ENCODE data around the gene C5orf58.
A peak's percentile ranks its signal among the peaks of the same experiment; 100 is the strongest.

The C5orf58 gene, protein sequence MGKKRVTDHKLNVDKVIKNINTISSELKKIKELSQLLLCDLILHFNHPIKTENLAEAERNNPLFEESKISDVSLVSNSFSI

DNA sequence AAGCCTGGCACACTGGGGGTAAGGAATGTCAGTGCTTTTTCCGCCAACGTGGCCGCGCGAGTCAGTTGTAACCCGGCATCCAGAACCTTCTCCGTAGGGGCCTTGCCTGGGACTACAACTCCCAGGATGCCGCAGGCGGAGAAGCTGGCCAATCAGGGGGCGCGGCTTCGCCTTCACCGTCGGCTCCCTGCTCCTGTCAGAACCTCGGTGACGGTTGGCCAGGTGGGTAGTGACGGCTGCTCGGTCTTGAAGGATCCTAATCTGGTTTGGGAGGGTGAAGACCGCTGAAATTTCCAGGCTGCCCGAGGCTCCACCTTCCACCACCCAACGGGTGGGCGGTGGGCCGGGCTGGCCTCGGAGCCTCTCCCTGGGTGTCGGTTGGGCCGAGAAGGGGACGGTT is at the start of gene C5orf58:
Gene C5orf58 (plus strand): TSS at position 200 of the 400 bp plus-strand sequence. CDS start 1,992 bp downstream, outside the sequence.
- DNase-seq: no peak

DNA sequence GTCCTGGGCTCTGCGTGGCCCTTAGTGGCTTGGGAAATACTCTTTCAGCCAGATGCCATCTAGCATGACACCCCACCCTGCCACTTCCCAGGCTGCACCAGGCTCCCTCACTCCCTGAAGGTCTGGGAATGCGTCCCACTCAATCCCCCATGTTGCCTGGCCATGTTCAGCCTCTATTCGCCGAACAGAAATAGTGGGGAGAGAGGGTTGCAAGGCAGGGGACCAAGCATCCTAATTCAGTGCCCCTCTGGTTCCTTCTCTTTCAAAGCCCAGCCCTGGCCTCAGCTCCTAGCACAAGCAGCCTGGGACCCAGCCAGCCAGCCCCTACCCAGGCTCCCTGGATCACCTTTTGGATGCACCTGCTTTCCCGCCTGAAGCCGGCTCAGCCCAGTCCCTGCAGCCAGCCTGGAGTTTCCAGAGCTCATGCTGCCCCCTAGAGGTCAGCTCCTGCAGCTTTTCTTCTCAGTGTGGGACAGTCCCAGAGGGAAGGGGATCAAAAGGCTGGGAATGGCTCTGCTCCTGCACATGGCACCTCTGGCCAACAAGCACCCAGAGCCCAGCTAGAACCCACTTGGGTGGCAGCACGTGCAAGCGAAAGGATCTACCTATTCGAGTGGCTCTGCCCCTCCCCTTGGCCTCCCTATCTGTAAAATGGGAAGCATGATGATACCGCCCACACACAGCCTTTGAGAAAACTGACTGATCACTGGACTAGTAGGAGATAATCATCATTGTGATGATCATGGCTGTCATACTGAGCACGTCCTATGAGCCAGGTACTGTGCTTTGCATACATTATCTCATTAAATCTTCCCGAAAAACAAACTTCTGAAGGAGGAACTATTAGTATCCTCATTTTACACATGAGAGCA is 48.7 kb upstream of the C5orf58 start:
- peak; percentile 70 for DNase-seq

DNA sequence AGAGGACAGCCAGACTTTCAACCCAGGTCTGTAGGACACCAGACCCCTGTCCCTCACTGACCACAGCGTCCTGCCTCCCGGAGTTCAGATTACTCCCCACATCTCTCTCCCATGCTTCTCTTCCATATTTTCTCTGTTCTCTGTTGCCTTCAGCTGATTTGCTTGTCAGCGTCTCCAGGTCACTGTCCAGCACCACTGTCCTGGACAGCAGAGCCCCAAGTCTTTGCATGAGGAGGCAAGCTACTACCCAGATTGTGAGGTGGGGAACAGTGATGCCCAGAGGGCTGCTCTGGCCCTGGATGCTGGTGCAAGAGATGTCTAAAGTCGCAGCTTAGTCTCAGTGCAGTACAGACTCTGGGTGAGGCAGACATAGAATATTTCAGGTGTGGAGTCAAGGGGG is 48.0 kb upstream of the C5orf58 start:
- DNase-seq: no peak

DNA sequence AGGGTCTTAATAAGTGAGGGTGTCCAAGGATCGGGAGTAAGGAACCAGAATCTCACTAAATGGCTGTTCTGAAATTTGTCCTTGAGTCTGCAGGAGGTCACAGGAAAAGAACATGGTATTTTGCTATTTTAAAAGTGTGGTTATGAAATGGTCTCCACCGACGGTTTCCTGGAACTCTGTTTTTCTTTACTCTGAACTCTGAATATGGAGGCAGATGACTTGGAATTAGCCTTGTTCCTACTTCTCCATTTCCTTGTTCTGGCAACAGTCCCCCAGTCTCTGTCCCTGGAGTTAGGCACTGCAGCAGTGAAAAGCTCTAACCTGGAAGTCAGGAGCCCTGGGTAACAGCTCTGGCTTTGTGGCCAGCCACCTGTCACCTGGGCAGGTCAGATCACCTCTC is 46.6 kb upstream of the C5orf58 start:
- no peak for DNase-seq

DNA sequence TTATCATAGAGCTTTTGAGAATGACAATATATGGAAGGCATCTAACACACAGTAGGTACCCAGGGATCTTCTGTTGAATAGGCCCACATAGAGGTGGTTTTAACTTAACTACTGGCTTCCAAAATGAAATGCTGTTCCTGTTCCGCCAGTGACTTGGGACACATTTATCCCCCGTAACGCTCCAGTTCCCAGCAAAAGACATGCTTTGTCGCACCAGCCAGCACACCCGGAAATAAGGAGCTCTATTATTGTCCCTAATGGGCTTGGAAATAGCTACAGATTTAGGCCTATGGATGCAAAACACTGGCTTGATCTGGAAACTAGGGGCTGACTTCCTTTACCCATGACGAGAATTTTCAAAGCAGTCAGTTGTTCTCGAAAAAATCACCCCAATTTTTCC is 45.9 kb upstream of the C5orf58 start:
- no peak for DNase-seq

DNA sequence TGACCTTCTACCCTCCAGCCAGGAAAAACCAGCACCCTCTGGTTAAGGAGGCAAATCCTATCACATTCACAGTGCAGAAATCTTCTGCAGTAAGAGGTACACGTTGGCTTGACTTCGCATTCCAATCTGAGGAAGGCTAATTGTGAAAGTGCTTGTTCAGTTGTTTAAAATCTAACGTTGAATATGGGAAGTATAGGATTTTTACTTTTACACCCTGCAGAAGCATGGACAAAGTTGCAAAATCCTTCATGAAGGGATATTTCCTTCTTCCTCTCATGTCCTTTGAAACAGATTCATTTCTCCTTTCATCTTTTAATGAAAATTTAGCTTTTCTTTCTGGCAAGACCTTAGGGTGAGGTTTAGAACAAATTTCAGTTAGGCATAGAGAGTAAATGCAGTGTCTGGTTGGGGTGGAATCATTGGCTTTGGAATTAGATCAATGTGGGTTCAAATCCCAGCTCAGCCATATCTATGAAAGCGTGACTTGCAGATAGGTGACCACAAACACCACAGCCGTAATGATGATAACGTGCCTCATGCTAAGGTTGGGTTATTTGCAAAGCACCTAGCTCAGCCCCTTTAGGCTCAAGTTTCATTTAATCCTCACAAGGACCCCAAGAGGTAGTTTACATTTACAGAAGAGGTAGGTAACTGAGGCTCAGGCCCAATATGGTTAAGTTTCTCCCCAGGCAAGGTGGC is 42.2 kb upstream of the C5orf58 start:
- DNase-seq: no peak

DNA sequence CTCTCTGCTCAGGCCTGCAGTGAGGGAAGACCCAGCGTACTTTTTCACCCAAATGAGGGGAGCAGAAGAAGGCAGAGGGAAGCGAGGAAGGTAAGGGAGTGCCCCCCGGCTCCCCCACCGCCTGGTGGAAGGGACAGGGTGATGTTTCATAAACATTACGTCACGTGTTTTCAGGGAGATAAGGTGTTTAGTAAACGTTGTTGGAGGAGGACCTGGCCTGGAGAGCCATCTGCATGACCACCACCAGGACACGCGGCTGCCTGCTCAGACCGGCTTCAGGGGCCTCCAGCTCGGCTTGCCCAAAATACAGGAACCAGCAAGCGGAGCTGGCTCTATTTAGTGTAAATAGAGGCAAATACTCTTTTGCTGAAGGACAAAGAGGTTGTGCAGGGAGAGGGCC is 40.0 kb upstream of the C5orf58 start:
- no peak for DNase-seq

DNA sequence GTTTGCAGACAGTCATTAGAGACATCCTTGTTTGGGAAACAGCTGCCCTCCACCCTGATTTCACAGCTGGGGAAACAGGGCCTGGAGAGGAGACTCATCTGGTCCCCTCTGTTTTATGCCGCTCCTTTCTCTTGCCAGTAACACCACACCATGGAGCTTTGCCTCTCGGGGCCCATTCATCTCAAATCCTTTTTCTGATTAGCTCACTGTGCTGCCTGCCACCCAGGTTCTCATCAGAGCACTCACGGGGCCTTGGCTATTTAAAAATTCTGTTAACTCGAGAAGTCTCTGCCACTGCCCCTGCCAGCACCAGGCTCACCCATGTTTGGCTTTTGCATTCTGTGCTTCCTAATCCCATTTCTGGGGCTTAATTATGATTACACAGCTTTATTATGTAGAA is 36.8 kb upstream of the C5orf58 start:
- DNase-seq: no peak

DNA sequence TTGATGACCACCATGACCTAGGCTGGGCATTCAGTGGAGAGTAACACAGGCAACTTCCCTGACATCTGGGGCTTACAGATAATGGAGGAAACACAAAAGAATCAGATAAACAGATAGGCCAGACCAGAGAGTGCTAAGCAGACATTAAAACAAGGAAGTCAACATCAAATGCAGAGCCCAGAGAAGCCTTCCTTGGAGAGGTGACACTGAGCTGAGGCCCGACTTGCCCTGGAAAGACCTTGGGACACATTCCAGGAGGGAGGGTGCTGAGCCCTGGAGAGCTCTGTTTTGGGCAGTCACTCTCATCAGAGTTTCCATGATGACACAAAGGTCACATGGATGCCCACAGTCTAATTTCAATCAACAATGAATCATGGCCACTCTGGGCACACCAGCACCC is 31.9 kb upstream of the C5orf58 start:
- DNase-seq: no peak

DNA sequence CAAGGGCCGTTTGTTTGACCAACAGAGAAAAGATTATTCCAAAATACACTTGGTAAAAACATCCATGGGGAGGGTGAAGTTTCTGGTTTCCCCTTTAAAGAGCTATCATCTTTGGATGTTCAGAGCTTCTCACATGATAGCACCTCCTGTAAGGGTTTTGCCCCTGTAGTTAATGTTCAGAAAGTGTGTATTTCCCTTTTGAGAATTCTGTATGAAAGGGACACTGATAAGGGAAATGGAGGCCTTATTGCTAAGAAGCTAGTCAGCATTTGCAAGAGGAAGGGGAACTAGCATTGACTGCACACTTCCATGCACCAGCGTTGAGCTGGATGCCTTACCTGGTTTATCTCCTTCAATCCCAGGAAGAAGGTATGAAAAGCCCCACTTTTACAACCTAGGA is 31.5 kb upstream of the C5orf58 start:
- no peak for DNase-seq

DNA sequence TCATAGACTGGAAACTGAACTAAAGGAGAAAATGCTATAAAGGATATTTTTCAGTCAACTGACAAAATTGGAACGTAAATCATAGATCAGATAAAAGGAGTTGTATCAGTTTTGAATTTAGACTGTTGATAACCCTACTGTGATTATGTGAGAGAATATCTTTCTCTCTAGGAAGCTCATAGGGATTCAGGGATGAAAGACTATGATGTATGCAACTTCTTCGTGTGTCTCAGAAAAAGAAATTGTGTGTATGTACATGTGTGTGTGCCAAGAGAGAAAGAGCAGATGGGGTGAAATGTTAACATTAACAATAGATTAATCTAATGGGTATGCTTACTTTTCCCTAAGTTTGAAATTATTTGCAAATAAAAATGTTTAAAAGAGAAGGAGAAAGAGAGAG is 30.7 kb upstream of the C5orf58 start:
- DNase-seq: no peak

DNA sequence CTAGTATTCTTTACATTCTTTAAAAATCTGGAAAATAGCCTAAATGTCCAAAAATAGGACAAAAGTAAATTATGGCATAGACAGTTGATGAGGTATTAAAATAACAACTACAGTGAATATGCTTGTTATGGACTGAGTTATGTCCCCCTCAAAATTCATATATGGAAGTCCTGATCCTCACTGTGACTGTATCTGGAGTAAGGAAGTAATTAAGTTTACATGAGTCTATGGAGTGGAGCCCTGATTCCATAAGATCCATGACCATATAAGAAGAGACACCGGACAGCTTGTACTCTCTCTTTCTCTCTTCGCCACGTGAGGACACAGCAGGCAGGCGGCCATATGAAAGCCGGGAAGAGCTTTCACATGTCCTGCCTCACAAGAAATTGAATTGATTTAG is 28.6 kb upstream of the C5orf58 start:
- no peak for DNase-seq

DNA sequence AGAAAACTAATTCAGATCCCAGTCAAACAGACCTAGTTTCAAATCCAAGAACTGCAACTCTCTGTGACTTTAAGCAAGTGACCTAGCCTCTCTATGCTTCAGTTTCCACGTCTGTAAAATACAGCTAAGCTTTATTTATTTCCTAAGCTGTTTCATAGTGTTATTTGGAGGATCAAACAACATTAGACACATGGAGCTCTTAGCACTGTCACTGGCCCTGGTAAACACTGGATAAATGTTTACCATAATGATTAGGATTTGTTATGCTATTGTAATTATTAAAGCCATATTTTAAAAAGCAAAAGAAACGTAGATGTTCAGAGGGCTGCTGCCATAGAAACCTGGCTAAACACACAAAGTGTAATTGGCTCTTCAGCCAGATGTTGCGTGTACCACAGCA is 26.6 kb upstream of the C5orf58 start:
- no peak for DNase-seq

DNA sequence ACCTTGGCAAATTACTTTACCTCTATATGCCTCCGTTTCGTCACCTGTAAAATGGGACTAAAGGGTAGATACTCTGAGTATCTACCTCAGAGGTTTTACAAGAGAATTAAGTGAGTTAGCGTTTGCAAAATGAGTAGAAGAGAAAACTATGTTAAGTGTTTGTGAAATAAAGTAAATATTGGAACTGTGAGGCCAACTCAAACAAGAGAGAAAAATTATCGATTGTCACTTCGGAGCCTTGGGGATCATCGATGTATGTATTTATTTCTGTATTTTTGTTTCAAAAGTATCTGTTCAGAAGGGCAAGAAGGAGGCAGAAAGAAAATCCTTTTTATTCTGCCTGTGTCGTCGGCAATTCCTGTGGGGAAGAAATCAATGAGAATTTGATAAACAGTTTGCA is 25.8 kb upstream of the C5orf58 start:
- DNase-seq: no peak

DNA sequence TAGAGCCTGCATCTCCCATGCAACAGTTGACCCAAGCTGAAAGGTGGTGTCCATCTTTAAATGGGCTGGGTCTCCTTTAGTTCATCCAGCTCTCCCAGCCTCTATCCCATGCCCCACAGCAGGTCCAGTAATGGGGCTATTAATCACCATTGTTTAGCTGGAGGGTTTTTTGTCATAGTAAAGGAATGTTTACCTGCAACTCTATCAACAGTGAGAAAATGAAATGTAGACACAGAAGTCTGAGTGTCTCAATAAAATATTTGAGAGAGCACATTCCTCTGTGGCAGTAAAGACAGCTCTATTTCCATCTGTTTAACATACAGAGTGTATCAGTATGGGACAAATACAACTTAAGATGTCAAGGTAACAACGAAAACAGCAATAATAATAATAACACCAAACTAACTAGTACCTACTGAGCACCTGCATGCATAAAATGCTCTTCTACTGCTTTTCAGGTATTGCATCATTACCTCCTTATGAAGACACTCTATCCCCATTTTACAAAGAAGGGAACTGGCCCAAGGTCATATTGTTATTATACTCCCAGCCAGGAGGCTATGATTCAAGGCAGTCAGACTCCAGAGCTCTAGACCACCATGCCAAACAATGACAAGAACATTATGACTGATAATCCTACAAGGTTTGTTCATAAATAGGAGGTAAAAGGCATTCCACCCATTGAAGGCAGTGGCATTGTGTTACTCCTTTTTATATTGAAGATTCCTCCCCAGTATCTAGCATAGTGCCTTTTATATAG is 21.0 kb upstream of the C5orf58 start:
- no peak for DNase-seq

DNA sequence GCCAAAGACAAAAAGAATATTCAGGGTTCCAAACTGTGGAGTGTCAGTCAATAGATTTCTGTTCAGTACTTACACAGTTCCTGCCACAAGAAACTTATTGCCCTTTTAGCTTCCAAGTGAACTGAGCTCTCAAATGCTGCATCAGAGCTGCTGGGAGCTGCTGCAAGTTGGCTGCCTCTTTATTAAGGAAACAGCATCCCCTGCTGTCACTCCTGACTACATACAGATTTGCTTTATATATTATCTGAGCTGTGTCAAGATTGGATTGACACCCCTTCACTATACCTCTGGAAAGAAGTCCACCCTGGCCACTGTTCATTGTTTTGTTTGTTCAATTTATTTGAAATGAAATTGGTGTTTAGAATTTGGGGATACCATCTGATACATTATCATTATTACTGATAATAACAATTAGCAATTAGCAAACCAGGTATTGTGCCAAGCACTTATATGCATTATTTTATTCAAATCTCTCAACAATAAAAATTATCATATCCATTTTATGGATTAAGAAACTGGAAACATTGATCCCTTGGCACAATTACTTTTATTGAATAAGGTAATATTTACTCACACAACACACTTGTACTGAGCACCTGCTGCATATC is 16.4 kb upstream of the C5orf58 start:
- DNase-seq: no peak

DNA sequence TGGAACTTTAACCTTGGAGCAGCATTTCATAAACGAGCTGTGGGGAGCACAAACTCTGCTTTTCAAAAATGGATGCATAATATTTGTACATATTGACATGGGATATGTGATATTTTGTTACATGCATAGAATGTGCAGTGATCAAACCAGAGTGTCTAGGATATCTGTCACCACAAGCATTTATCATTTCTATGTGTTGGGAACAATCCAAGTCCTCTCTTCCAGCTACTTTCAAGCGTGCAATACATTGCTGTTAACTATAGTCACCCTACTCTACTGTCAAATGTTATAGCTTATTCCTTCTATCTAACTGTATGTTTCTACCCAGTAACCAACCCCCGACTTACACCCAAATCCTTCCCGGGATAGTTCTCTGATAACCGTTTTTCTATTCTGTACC is 15.0 kb upstream of the C5orf58 start:
- DNase-seq: no peak

DNA sequence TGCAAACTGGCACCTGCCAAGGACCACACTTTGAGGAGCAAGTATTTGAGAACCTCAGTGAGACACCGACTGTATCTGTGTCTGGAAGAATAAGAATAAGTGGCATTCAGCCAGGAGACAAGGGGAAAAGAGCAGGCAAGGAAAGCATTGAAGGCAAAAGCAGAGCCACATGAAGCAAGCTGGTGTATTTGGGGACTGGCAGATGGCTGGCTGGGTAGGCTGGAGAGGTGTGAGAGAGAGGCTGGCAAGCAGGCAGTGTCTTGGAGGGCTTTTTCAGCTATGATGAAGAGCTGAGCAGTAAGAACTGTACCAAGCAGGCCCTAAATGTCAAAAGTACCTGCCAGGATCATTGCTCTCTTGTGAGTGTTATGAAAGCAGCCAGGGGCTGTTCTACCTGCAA is 14.1 kb upstream of the C5orf58 start:
- no peak for DNase-seq

DNA sequence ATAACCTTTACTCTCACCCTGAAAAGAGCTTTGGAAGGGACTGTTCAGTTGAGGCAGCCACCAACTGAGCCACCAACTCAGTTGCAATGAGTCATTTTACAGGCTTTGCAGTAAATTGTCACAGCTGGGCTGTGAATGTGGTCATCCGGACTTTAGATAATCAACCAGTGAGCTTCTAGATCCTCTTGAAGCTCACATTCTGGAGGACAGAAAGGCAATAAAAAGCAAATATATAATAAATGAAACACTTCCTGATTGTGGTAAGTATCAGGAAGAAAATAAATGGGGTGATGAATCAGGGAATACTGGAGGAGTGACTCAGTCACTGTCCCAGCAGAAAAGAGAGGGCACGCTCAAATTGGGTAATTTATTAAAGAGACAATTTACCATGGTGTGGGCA is 13.2 kb upstream of the C5orf58 start:
- no peak for DNase-seq

DNA sequence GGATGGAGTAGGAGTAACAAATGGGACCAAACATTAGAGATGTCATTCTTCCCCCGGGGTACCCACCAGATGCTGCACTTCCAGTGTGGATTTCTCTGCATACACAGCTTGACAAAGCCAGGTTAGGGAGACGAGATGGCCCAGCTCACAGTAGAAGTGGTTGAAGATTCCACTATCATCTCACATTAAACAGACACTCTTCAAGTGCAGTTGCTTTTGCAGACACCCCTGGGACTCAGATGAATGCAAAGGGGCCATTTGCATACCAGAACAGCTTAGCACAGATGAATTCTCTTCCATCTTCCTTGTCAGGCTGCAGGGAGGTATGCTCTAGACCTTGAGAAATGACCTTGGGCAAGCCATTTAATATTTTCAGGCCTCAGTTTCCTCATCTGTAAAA is 12.6 kb upstream of the C5orf58 start:
- DNase-seq: no peak

DNA sequence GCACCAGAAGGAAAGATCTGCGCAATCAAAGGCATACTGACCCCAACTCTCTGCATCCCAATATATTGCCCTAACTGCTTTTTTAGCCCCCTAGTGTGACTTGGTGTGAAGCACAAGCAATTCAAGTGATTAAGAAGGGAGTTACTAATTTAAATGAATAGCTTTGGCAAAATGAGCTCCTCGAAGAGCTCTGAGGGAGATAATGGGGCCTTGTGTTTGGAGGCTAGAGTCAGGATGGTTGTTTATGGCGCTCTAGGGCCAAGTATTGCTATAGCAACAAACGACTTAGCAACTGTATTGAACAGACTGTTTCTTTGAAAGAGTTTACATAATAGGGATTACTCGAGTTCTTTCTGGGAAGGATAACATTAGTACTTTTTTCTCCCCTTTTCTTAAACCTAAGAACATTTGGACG is 11.5 kb upstream of the C5orf58 start:
- DNase-seq: no peak

DNA sequence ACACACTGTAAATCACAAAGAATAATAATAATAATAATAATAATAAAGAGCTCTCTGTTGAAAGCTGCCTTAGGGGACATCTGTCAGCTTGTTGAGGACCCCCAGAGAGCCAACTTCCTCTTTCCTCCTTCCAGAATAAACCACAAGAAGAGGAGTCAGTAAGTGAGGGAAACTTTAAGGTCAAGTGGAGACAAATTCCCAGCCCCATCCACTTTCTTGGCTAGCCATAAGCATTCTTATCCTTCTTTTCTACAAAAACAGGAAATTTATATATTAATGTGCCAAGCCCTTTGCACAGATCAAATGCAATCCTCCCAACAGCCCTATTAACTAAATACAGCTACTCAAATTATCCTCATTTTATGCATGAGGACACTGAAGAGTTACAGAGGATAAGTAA is 9.4 kb upstream of the C5orf58 start:
- DNase-seq: no peak

DNA sequence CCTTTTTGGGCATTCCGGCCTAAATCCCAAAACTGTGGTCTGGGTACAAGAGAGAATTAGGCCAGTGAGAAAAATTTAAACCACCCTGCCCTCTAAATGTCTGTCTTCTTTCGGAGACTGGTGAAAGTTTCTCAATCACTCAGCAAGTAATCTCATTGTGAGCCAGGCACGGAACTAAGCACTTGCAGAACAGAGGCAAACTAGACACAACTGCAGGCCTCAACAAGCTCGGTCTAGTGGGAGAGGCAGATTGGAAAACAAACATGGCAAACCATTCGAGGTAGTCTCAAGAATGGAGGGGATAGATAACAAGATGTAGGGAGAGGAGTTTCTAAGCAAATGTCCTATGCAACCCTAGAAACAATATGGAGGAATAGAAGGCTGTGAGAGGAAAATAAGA is 8.9 kb upstream of the C5orf58 start:
- no peak for DNase-seq
